Neutrophil (primary cell): Measurements from ENCODE around the gene SYCN.

Source experiments
- H3K27ac ChIP-seq: fragments of 200-600 bp; sonication (generic); 2 replicates; pipeline ENCODE4 v1.5.1; 2016; ENCODE audit warnings: mild to moderate bottlenecking, moderate library complexity
- H3K27me3 ChIP-seq: fragments of 200-600 bp; sonication (generic); 2 replicates; pipeline ENCODE4 v1.6.0; 2016; ENCODE audit warnings: mild to moderate bottlenecking
- H3K36me3 ChIP-seq: fragments of 200-600 bp; sonication (generic); 2 replicates; pipeline ENCODE4 v1.5.1; 2017
- H3K4me1 ChIP-seq, 2 experiments: fragments of 200-600 bp in 1 of 2; sonication (generic) in 1 of 2; 1 replicate in 1 of 2; 2 replicates in 1 of 2; pipeline versions ENCODE4 v1.5.1 to v1.6.1; 2013 to 2016; ENCODE audit warnings: low read depth in 1 of 2, low read length in 1 of 2, mild to moderate bottlenecking in 1 of 2, moderate library complexity in 1 of 2; ENCODE audit not compliant: control insufficient read depth in 1 of 2, insufficient read depth in 1 of 2
- H3K4me3 ChIP-seq, 2 experiments: fragments of 200-600 bp in 1 of 2; sonication (generic) in 1 of 2; 1 replicate in 1 of 2; 2 replicates in 1 of 2; pipeline ENCODE4 v1.5.1; 2013 to 2016; ENCODE audit warnings: low read depth in 1 of 2, low read length in 1 of 2, mild to moderate bottlenecking in 1 of 2, moderate library complexity in 1 of 2
- H3K9me3 ChIP-seq: fragments of 200-600 bp; sonication (generic); 2 replicates; pipeline ENCODE4 v1.5.1; 2016
- TF ChIP-seq, protein P1 (sequence below): fragments of 200-600 bp; sonication (generic); IDR thresholded peaks from 2 replicates; pipeline ENCODE4 v1.5.1; 2016; ENCODE audit warnings: antibody characterized with exemption

The SYCN gene

DNA sequence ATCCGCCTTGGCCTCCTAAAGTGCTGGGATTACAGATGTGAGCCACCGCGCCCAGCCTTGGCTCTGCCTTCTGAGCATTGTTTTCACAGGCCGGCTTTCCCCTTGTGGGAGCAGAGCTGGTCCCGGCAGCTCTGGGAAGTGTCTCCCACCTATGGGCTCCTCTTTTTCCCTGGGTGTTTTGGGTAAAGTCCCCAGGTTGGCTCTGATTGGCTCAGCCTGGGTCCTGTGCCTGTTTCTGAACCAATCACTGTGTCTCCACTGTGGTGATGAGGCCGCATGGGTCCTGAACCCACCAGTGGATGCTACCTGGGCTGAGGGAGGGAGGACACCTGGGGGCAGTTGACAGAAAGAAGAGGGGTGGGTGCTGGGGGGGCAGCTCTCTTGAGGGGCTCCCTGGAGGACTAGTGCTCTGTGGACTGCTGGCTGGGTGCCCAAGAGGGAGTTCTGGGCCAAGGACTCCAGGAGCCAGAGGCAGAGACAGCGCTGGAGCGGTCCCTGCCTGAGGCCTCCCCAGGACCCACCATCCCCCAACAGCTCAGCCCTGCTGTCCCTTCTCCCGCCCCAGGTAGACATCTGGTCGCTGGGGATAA lies 26.9 kb downstream of the SYCN start:
- Histone ChIP-seq H3K9me3 (no peaks in the 10 kb centered on the region), H3K4me3 (no peak overlapping the region), H3K27ac (no peak overlapping the region), H3K4me1 (no peaks in the 10 kb centered on the region), H3K36me3 (peaks cover 76% of the 10 kb centered on the region), H3K27me3 (no peaks in the 10 kb centered on the region)
- TF ChIP-seq, protein P1, sequence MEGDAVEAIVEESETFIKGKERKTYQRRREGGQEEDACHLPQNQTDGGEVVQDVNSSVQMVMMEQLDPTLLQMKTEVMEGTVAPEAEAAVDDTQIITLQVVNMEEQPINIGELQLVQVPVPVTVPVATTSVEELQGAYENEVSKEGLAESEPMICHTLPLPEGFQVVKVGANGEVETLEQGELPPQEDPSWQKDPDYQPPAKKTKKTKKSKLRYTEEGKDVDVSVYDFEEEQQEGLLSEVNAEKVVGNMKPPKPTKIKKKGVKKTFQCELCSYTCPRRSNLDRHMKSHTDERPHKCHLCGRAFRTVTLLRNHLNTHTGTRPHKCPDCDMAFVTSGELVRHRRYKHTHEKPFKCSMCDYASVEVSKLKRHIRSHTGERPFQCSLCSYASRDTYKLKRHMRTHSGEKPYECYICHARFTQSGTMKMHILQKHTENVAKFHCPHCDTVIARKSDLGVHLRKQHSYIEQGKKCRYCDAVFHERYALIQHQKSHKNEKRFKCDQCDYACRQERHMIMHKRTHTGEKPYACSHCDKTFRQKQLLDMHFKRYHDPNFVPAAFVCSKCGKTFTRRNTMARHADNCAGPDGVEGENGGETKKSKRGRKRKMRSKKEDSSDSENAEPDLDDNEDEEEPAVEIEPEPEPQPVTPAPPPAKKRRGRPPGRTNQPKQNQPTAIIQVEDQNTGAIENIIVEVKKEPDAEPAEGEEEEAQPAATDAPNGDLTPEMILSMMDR = no peak

DNA sequence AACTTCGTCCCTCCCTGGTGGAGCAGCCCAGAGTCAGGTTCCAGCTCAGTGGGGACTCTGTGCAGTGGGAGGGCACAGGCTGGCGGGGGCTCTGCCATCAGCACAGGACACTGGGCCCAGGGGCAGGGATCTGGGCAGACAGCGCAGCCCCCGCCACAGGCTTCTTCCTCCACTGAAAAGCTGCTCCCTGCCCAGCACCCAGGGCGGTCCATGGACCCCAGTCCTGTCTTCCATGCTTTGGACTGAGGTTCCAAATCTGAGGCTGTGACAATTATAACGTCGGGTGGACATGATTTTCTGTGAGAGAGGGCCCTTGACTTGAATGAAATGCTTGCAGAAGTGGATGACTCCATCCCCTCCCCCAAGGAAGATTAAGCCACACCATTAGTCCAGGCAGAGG lies 28.5 kb downstream of the SYCN start:
- Histone ChIP-seq H3K4me1 (no peaks in the 10 kb centered on the region), H3K36me3 (peaks cover 89% of the 10 kb centered on the region), H3K27me3 (no peaks in the 10 kb centered on the region), H3K27ac (no peak overlapping the region), H3K9me3 (no peaks in the 10 kb centered on the region), H3K4me3 (no peak overlapping the region)
- TF ChIP-seq, protein P1 = no peak

DNA sequence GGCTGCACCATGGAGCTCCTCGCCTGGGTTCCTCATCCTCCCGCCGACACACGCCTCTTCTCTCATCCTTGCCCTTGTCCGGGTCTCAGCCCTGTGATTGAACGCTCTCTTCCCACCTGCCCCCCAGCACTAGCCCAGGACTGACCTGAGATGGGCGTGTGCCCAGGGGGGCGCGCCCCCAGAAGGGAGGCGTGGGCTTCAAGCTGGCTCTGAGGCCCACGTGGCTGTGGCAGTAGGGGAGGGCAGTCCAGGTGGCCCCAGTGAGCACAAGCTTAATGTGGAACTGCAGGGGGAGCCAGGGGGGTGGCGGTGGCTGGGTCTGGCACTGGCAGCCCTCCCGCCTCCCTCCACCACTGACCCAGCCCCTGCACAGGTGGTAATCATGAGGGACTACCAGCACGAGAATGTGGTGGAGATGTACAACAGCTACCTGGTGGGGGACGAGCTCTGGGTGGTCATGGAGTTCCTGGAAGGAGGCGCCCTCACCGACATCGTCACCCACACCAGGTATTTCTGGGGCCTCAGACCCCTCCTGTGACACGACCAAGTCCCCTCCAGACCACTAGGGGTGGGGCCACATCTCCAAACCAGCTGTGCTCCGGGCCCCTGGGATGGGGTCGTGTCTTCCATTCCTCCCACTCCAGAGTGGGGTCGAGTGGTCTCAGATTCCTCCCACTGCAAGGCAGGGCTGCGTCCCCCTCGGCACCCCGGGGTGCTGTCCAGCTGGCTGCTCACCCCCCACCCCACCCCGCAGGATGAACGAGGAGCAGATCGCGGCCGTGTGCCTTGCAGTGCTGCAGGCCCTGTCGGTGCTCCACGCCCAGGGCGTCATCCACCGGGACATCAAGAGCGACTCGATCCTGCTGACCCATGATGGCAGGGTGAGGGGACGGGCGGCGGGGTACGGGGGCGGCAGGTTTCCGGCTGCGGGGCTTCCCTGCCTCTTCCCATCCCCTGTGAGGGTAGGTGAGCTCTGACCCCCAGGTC lies 29.2 kb downstream of the SYCN start:
- Histone ChIP-seq H3K36me3 (peaks cover 95% of the 10 kb centered on the region), H3K27me3 (no peaks in the 10 kb centered on the region), H3K9me3 (no peaks in the 10 kb centered on the region), H3K27ac (no peak overlapping the region), H3K4me3 (no peak overlapping the region), H3K4me1 (no peaks in the 10 kb centered on the region)
- TF ChIP-seq, protein P1 = no peak

DNA sequence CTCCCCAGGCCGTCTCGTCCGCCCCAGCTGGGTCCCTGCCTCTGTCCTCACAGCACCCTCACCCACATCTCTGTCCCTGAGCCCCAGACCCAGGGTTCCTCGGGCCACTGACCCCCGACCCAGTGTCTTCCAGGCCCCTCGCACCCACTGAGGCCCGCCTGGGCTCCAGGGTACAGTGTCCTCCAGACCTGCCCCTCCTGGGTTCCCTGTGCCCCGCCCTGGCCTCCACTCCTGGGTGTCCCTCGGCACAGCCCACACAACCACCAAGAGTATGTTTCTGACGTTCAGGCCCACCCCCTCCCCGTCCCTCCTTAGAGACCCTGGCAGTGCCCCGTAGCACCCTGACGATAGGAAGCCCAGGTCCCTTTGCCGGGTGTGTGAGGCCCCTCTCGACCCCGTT lies 29.9 kb downstream of the SYCN start:
- TF ChIP-seq, protein P1 = no peak
- peaks cover 92% of the 10 kb centered on the region for H3K36me3 ChIP-seq
- no peaks in the 10 kb centered on the region for H3K27me3 ChIP-seq
- H3K27ac ChIP-seq = no peak overlapping the region
- no peaks in the 10 kb centered on the region for H3K9me3 ChIP-seq
- H3K4me3 ChIP-seq = no peak overlapping the region
- no peaks in the 10 kb centered on the region for H3K4me1 ChIP-seq

DNA sequence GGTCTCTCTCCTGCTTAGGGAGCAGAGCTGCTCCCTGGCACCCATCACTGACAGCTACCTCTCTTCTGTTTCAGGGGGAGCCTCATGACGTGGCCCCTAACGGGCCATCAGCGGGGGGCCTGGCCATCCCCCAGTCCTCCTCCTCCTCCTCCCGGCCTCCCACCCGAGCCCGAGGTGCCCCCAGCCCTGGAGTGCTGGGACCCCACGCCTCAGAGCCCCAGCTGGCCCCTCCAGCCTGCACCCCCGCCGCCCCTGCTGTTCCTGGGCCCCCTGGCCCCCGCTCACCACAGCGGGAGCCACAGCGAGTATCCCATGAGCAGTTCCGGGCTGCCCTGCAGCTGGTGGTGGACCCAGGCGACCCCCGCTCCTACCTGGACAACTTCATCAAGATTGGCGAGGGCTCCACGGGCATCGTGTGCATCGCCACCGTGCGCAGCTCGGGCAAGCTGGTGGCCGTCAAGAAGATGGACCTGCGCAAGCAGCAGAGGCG lies 30.5 kb downstream of the SYCN start:
- Histone ChIP-seq H3K4me3 (no peak overlapping the region), H3K9me3 (no peaks in the 10 kb centered on the region), H3K27me3 (no peaks in the 10 kb centered on the region), H3K27ac (no peak overlapping the region), H3K36me3 (peaks cover 86% of the 10 kb centered on the region), H3K4me1 (no peaks in the 10 kb centered on the region)
- TF ChIP-seq, protein P1 = no peak
